GM23338 (cell line): Measurements from ENCODE around the gene TBCD. TPM values are rescaled to one million over a fixed set of nuclear protein-coding genes. Genes with fewer than 3 reads are reported as not detected.

Source experiments
- ATAC-seq: fragments of 200-7000 bp; cut with Tn5 transposase; 3 replicates; pipeline ENCODE4 v1.9.1; 2020
- DNase-seq: peaks from one replicate; pipeline ENCODE4 v3.0.0-alpha.2; 2015; ENCODE audit warnings: low spot score
- H2AFZ ChIP-seq: fragments of 200-600 bp; sonication (generic); 2 replicates; pipeline ENCODE4 v1.8.0; 2016; ENCODE audit warnings: antibody characterized with exemption, mild to moderate bottlenecking, moderate library complexity
- H3F3A ChIP-seq: fragments of 200-600 bp; sonication (generic); replicated peaks from 2 replicates; pipeline ENCODE4 v1.8.0; 2017; ENCODE audit warnings: antibody characterized with exemption, mixed run types, low read depth
- H3K27ac ChIP-seq: fragments of 200-600 bp; sonication (generic); 2 replicates; pipeline ENCODE4 v1.6.1; 2016; ENCODE audit warnings: low read depth
- H3K27me3 ChIP-seq: fragments of 200-600 bp; sonication (generic); 2 replicates; pipeline ENCODE4 v1.8.0; 2016; ENCODE audit warnings: mild to moderate bottlenecking, mixed run types, moderate library complexity; ENCODE audit not compliant: insufficient read depth
- H3K36me3 ChIP-seq: fragments of 200-600 bp; sonication (generic); 2 replicates; pipeline ENCODE4 v1.8.0; 2016; ENCODE audit warnings: mild to moderate bottlenecking; ENCODE audit not compliant: insufficient read depth
- H3K4me1 ChIP-seq: fragments of 200-600 bp; sonication (generic); 2 replicates; pipeline ENCODE4 v1.8.0; 2016; ENCODE audit warnings: mild to moderate bottlenecking, moderate library complexity; ENCODE audit not compliant: insufficient read depth
- H3K4me2 ChIP-seq: fragments of 200-600 bp; sonication (generic); 2 replicates; pipeline ENCODE4 v1.7.1; 2017; ENCODE audit warnings: mixed run types
- H3K4me3 ChIP-seq: fragments of 200-600 bp; sonication (generic); 2 replicates; pipeline ENCODE4 v1.6.1; 2016; ENCODE audit warnings: mixed run types
- H3K79me2 ChIP-seq: fragments of 200-600 bp; sonication (generic); replicated peaks from 2 replicates; pipeline ENCODE4 v1.8.0; 2017; ENCODE audit warnings: mild to moderate bottlenecking; ENCODE audit not compliant: insufficient read depth
- H3K9me2 ChIP-seq: fragments of 200-600 bp; sonication (generic); 2 replicates; pipeline ENCODE4 v1.8.0; 2017; ENCODE audit not compliant: insufficient read depth
- H4K20me1 ChIP-seq: fragments of 200-600 bp; sonication (generic); replicated peaks from 2 replicates; pipeline ENCODE4 v1.8.0; 2017; ENCODE audit warnings: mild to moderate bottlenecking; ENCODE audit not compliant: insufficient read depth
- H3K27ac Mint-ChIP-seq: 2 replicates; pipeline ENCODE4 v1.8.0; 2020; ENCODE audit warnings: inconsistent platforms, mild to moderate bottlenecking, moderate library complexity, mixed read lengths
- H3K27me3 Mint-ChIP-seq: 3 replicates; pipeline ENCODE4 v1.8.0; 2022; ENCODE audit warnings: low read depth, mild to moderate bottlenecking, moderate library complexity, mixed read lengths, inconsistent platforms; ENCODE audit not compliant: insufficient read depth, poor library complexity
- H3K36me3 Mint-ChIP-seq: 3 replicates; pipeline ENCODE4 v1.8.0; 2021; ENCODE audit warnings: low read depth, mild to moderate bottlenecking, inconsistent platforms, moderate library complexity, mixed read lengths
- H3K4me1 Mint-ChIP-seq: 3 replicates; pipeline ENCODE4 v1.8.0; 2020; ENCODE audit warnings: mild to moderate bottlenecking, inconsistent platforms, mixed read lengths
- H3K4me3 Mint-ChIP-seq: 3 replicates; pipeline ENCODE4 v1.8.0; 2021; ENCODE audit warnings: moderate library complexity, mild to moderate bottlenecking, inconsistent platforms, mixed read lengths
- H3K9me3 Mint-ChIP-seq: 3 replicates; pipeline ENCODE4 v1.8.0; 2020; ENCODE audit warnings: moderate library complexity, mild to moderate bottlenecking, inconsistent platforms, mixed read lengths
- CTCF ChIP-seq, 2 experiments: fragments of 200-600 bp in 1 of 2; sonication (generic) in 1 of 2; conservative IDR thresholded peaks; 2 replicates each; pipeline versions ENCODE4 v1.5.1 to v1.6.1; 2016 to 2017; ENCODE audit warnings: antibody characterized with exemption in 2 of 2, low read depth in 2 of 2, mild to moderate bottlenecking in 2 of 2, moderate library complexity in 1 of 2
- ETS1 ChIP-seq: IDR thresholded peaks from 2 replicates; pipeline ENCODE4 v1.6.1; 2016; ENCODE audit warnings: antibody characterized with exemption
- EZH2 ChIP-seq: fragments of 200-600 bp; sonication (generic); IDR thresholded peaks from one replicate; pipeline ENCODE4 v1.8.0; 2017; ENCODE audit warnings: antibody characterized with exemption, mild to moderate bottlenecking, low read depth; ENCODE audit not compliant: unreplicated experiment
- EZH2phosphoT487 ChIP-seq: fragments of 200-600 bp; sonication (generic); IDR thresholded peaks from one replicate; pipeline ENCODE4 v1.8.1; 2018; ENCODE audit warnings: antibody characterized with exemption; ENCODE audit not compliant: unreplicated experiment
- JUNB ChIP-seq: IDR thresholded peaks from one replicate; pipeline ENCODE4 v1.6.1; 2016; ENCODE audit warnings: antibody characterized with exemption; ENCODE audit not compliant: unreplicated experiment
- NANOG ChIP-seq: IDR thresholded peaks from 2 replicates; pipeline ENCODE4 v1.6.1; 2016; ENCODE audit warnings: antibody characterized with exemption, borderline replicate concordance
- POLR2AphosphoS5 ChIP-seq: IDR thresholded peaks from 2 replicates; pipeline ENCODE4 v1.6.1; 2016; ENCODE audit warnings: antibody characterized with exemption, low read depth
- STAT1 ChIP-seq: IDR thresholded peaks from one replicate; pipeline ENCODE4 v1.6.1; 2016; ENCODE audit warnings: antibody characterized with exemption; ENCODE audit not compliant: unreplicated experiment
- ZNF114 ChIP-seq: fragments of 250-450 bp; sonication (Bioruptor Pico); IDR thresholded peaks from 2 replicates; pipeline ENCODE4 v1.5.0; 2020; ENCODE audit warnings: mild to moderate bottlenecking, moderate library complexity
- polyA plus RNA-seq: library from polyadenylated mRNA; unstranded; fragments of >200 nt; fragmentation: Nextera tagmentation; extraction: Ambion mirVana; gene quantifications from 2 replicates; pipeline ENCODE4 v1.2.1, GENCODE V29; 2016
- total RNA-seq: library from RNA; depleted of rRNA; stranded (reverse); fragments of >200 nt; shearing (Covaris generic); gene quantifications from 2 replicates; pipeline ENCODE4 v1.2.3, GENCODE V29; 2014
- TF ChIP-seq, protein P1 (sequence below): IDR thresholded peaks from one replicate; pipeline ENCODE4 v1.6.1; 2018; ENCODE audit warnings: antibody characterized with exemption; ENCODE audit not compliant: unreplicated experiment

Gene TBCD
- total and polyA plus RNA-seq, 2 experiments from 2014 or later: 75.0 to 116 TPM

DNA sequence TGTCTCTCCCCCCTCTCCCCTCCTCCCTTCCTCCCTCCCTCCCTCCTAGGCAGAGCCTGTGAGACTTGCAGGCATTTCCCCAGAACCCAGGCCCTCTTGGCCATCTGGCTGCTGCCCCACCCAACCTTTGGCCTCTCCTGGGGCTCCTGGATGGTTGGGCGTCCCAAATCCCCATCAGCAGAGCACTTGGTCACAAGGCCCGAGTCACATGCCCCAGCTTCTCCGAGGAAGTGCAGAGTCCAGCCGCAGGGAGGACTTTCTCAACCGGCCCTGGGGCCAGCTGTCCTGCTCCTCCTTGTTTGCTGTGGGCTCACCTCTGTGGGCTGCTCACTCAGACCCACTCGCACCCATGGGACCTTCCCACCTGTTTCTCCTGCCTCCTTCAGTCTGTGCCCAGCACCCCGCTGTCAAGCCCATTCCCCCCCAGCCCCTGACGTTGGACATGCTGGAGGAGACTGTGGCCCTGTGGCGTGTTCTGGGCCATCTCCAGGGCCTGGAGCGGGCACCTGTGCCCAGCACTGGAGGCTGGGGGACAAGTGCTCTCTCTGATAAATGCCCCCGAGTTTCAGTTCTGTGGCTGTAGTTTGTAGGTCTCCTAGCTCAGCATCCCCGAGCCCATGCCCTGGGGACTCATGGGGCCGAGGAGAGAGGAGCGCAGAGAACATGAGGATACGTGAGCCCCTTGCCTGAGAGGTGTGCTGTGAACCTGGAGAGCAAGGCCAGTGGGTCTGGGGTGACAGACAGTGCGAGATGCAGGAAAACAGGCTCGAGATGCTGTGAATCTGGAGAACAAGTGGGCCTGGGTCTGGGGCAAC, 130.2 kb downstream of the TBCD start:
- Mint-ChIP-seq H3K36me3 (peaks cover 20% of the 10 kb centered on the region), H3K27me3 (peaks cover 3% of the 10 kb centered on the region), H3K9me3 (no peaks in the 10 kb centered on the region), H3K4me3 (no peak overlapping the region), H3K27ac (peak overlapping the region; percentile 60), H3K4me1 (peaks cover 21% of the 10 kb centered on the region)
- no peak overlapping the region for H3K4me2 ChIP-seq
- ATAC-seq: peak; percentile 50
- H3K27ac ChIP-seq: no peak overlapping the region
- H3K27me3 ChIP-seq: no peaks in the 10 kb centered on the region
- no peaks in the 10 kb centered on the region for H3K36me3 ChIP-seq
- peaks cover 54% of the 10 kb centered on the region for H3K79me2 ChIP-seq
- no peak for DNase-seq
- H3K9me2 ChIP-seq: no peaks in the 10 kb centered on the region
- H3K4me3 ChIP-seq: no peak overlapping the region
- no peaks in the 10 kb centered on the region for H3K4me1 ChIP-seq
- no peak for TF ChIP-seq CTCF (conservative IDR thresholded peaks at IDR 0.05; ENCODE audit: low read depth in 2 of 2)
- TF ChIP-seq EZH2: no peak
- TF ChIP-seq ETS1: no peak
- H3F3A ChIP-seq: no peaks in the 10 kb centered on the region
- no peak overlapping the region for H2AFZ ChIP-seq
- peaks cover 2% of the 10 kb centered on the region; the same call in 1 of the 2 replicates for H4K20me1 ChIP-seq

DNA sequence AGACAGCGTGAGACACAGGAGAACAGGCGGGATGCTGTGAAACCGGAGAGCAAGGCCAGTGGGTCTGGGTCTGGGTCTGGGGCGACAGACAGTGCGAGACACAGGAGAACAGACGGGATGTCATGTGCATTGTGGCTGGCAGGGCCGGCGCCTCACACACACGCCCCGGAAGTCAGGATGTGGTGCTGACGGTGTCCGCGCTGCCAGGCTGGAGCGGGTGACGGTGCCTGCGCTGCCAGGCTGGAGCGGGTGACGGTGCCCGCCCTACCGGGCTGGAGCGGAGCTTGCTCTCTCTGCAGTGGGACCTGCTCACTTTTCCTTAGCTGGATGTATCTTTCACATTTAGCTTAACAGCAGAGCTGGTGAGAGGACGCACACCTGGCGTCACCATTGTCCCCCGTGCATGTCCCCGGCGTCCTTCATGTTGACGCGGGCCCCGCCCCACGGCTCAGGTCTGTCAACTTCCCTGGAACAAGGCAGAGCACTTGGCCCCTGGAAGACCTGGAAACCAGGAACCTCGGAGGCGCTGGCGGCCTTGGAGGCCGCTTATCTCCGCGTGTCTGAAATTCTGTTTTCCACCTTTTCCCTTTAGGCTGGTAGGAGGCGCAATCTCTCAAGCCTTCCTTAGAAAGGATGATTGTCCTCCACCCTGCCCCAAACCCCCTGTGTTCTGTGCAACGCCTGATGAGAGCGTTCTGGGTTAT, 131.0 kb downstream of the TBCD start:
- Histone ChIP-seq H3F3A (0 out of 2 replicates have a peak, but pooled peaks cover 4% of the 10 kb centered on the region), H3K4me3 (no peak overlapping the region), H4K20me1 (peaks cover 6% of the 10 kb centered on the region), H3K4me1 (no peaks in the 10 kb centered on the region), H3K9me2 (no peaks in the 10 kb centered on the region), H2AFZ (no peak overlapping the region), H3K36me3 (no peaks in the 10 kb centered on the region), H3K27me3 (no peaks in the 10 kb centered on the region), H3K79me2 (peaks cover 54% of the 10 kb centered on the region), H3K4me2 (no peak overlapping the region), H3K27ac (no peak overlapping the region)
- H3K9me3 Mint-ChIP-seq: no peaks in the 10 kb centered on the region
- H3K4me3 Mint-ChIP-seq: no peak overlapping the region
- H3K4me1 Mint-ChIP-seq: peaks cover 23% of the 10 kb centered on the region
- H3K27ac Mint-ChIP-seq: peak overlapping the region; percentile 58; the same call in 1 of the 2 replicates
- DNase-seq (no peak), ATAC-seq (no peak)
- H3K36me3 Mint-ChIP-seq: peaks cover 27% of the 10 kb centered on the region
- peaks cover 3% of the 10 kb centered on the region for H3K27me3 Mint-ChIP-seq
- TF ChIP-seq EZH2: no peak
- no peak for TF ChIP-seq STAT1
- TF ChIP-seq, protein P1, sequence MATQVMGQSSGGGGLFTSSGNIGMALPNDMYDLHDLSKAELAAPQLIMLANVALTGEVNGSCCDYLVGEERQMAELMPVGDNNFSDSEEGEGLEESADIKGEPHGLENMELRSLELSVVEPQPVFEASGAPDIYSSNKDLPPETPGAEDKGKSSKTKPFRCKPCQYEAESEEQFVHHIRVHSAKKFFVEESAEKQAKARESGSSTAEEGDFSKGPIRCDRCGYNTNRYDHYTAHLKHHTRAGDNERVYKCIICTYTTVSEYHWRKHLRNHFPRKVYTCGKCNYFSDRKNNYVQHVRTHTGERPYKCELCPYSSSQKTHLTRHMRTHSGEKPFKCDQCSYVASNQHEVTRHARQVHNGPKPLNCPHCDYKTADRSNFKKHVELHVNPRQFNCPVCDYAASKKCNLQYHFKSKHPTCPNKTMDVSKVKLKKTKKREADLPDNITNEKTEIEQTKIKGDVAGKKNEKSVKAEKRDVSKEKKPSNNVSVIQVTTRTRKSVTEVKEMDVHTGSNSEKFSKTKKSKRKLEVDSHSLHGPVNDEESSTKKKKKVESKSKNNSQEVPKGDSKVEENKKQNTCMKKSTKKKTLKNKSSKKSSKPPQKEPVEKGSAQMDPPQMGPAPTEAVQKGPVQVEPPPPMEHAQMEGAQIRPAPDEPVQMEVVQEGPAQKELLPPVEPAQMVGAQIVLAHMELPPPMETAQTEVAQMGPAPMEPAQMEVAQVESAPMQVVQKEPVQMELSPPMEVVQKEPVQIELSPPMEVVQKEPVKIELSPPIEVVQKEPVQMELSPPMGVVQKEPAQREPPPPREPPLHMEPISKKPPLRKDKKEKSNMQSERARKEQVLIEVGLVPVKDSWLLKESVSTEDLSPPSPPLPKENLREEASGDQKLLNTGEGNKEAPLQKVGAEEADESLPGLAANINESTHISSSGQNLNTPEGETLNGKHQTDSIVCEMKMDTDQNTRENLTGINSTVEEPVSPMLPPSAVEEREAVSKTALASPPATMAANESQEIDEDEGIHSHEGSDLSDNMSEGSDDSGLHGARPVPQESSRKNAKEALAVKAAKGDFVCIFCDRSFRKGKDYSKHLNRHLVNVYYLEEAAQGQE: no peak
- no peak for TF ChIP-seq CTCF (conservative IDR thresholded peaks at IDR 0.05; ENCODE audit: low read depth in 2 of 2)
- no peak for TF ChIP-seq POLR2AphosphoS5
- TF ChIP-seq NANOG: no peak
- no peak for TF ChIP-seq JUNB
- TF ChIP-seq EZH2phosphoT487: no peak
- TF ChIP-seq ETS1: no peak
- no peak for TF ChIP-seq ZNF114 (CRISPR knock-in tag)
